WTC11 (cell line): ENCODE measurements around the gene TRA2A.

Experiments used
- CBFB ChIP-seq: sonication (generic); formaldehyde crosslinking; IDR thresholded peaks from 2 replicates; pipeline ENCODE4 v1.8.1; 2022; ENCODE audit warnings: mild to moderate bottlenecking, low read depth, missing genetic modification reagents
- CTCF ChIP-seq: fragments of 200-600 bp; IDR thresholded peaks from 2 replicates; pipeline ENCODE4 v1.8.0; 2022; ENCODE audit warnings: antibody characterized with exemption
- FOXJ3 ChIP-seq: sonication (generic); formaldehyde crosslinking; IDR thresholded peaks from 2 replicates; pipeline ENCODE4 v1.9.0; 2021; ENCODE audit warnings: missing genetic modification reagents, mild to moderate bottlenecking, borderline replicate concordance
- HMGXB4 ChIP-seq: sonication (generic); formaldehyde crosslinking; IDR thresholded peaks from 2 replicates; pipeline ENCODE4 v1.8.1; 2023; ENCODE audit warnings: mild to moderate bottlenecking, moderate library complexity, missing genetic modification reagents
- MAX ChIP-seq: sonication (generic); formaldehyde crosslinking; IDR thresholded peaks from 2 replicates; pipeline ENCODE4 v1.8.0; 2022; ENCODE audit warnings: mild to moderate bottlenecking, missing genetic modification reagents
- MLX ChIP-seq: sonication (generic); formaldehyde crosslinking; IDR thresholded peaks from 2 replicates; pipeline ENCODE4 v1.8.1; 2023; ENCODE audit warnings: mild to moderate bottlenecking, missing genetic modification reagents, moderate library complexity
- TEAD4 ChIP-seq: sonication (generic); formaldehyde crosslinking; IDR thresholded peaks from 2 replicates; pipeline ENCODE4 v1.8.0; 2022; ENCODE audit warnings: mild to moderate bottlenecking, missing genetic modification reagents

GRCh38 chr7:23532490-23533237 is 883 bp upstream of the TRA2A start:
- TF ChIP-seq CTCF, result no peak
- no peak for TF ChIP-seq FOXJ3
- TF ChIP-seq MAX (CRISPR knock-in tag), result no peak
- no peak for TF ChIP-seq MLX (CRISPR knock-in tag)
- no peak for TF ChIP-seq HMGXB4
- TF ChIP-seq TEAD4 (CRISPR knock-in tag), result no peak
- no peak for TF ChIP-seq CBFB (CRISPR knock-in tag)
